ENCODE measurements around the gene RAB4B. TPM values are rescaled to one million over a fixed set of nuclear protein-coding genes. Genes with fewer than 3 reads are reported as not detected.
A peak's percentile ranks its signal among the peaks of the same experiment; 100 is the strongest.
"Not testable (repeated sequence)": the region's sequence is repeated elsewhere in the genome, so short reads cannot be mapped to it uniquely, and the experiment has no call there.

RAB4B gene
- total RNA-seq, 1 donor from 2014 or later, result 23.4 TPM

DNA sequence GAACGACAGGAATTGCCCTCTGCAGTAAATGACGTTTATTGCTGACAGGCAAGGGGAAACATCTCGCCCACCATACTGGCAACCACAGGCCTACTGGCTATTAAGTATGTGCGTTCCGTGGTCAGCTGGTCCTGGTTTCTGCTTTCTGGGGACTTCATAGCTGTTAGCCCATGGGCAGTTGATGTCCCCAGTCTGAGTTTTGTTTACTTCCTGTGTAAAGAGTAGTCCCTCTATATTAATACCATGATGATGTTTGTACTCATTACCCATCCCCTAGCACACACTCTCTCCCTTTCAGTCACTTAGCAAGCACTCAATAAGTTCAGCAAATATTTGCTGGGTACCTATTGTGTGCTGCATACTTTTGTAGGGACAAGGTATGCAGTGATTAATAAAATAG lies 9.2 kb upstream of the RAB4B start:
- peaks cover 5% of the 10 kb centered on the region for H3K9me3 Mint-ChIP-seq (ENCODE audit: low read depth)
- TF ChIP-seq CTCF (IDR thresholded peaks at IDR 0.05), result no peak
- no peak overlapping the region for H3K4me3 Mint-ChIP-seq (ENCODE audit: unreplicated experiment)
- no peak for DNase-seq (ENCODE audit: low spot score)
- H3K4me1 Mint-ChIP-seq (ENCODE audit: low read depth), result no peaks in the 10 kb centered on the region
- peaks cover 15% of the 10 kb centered on the region for H3K36me3 Mint-ChIP-seq (ENCODE audit: low read depth)
- no peak overlapping the region for H3K27ac Mint-ChIP-seq (ENCODE audit: unreplicated experiment)
- no peaks in the 10 kb centered on the region for H3K27me3 Mint-ChIP-seq (ENCODE audit: low read depth)

DNA sequence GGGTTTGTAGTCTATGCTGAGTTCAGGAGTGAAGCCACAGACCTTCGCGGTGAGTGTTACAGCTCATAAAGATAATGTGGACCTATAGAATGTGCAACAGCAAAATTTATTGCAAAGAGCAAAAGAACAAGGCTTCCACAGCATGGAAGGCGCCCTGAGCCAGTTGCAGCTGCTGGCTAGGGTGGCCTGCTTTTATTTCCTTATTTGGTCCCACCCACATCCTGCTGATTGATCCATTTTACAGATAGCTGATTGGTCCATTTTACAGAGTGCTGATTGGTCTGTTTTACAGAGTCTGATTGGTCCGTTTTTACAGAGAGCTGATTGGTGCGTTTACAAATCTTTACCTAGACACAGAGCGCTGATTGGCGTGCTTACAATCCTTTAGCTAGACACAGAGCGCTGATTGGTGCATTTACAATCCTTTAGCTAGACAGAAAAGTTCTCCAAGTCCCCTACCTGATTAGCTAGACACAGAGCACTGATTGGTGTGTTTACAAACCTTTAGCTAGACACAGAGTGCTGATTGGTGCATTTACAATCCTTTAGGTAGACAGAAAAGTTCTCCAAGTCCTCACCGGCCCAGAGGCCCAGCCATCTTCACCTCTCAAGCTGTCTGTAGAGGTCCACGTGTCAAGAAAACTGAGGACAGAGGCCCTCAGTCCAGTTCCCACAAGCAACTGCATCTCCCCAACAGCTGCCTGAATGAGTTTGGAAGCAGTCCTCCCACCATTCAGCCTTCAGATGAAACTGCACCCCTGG lies 6.8 kb upstream of the RAB4B start:
- H3K27me3 Mint-ChIP-seq (ENCODE audit: low read depth); DNase-seq (ENCODE audit: low spot score); H3K27ac Mint-ChIP-seq (ENCODE audit: unreplicated experiment); H3K36me3 Mint-ChIP-seq (ENCODE audit: low read depth); H3K4me3 Mint-ChIP-seq (ENCODE audit: unreplicated experiment); H3K9me3 Mint-ChIP-seq (ENCODE audit: low read depth): not testable (repeated sequence)
- peaks cover 12% of the 10 kb centered on the region for H3K4me1 Mint-ChIP-seq (ENCODE audit: low read depth)

GRCh38 chr19:40774916-40775631 lies 3.0 kb upstream of the RAB4B start, which contains the start of gene MIA:
MIA (plus strand) TSS chr19:40775521; CDS start chr19:40775543, 22 bp downstream.
- peaks cover 5% of the 10 kb centered on the region for H3K9me3 Mint-ChIP-seq (ENCODE audit: low read depth)
- H3K27me3 Mint-ChIP-seq (ENCODE audit: low read depth), result no peaks in the 10 kb centered on the region
- no peaks in the 10 kb centered on the region for H3K36me3 Mint-ChIP-seq (ENCODE audit: low read depth)
- TF ChIP-seq CTCF (IDR thresholded peaks at IDR 0.05), result no peak
- no peak for DNase-seq (ENCODE audit: low spot score)
- H3K4me3 Mint-ChIP-seq (ENCODE audit: unreplicated experiment), result peak within 1 kb of the TSS; percentile 25
- H3K4me1 Mint-ChIP-seq (ENCODE audit: low read depth), result peaks cover 35% of the 10 kb centered on the region
- H3K27ac Mint-ChIP-seq (ENCODE audit: unreplicated experiment), result peak within 1 kb of the TSS; percentile 59

GRCh38 chr19:40775632-40776022 lies 2.4 kb upstream of the RAB4B start:
- Mint-ChIP-seq H3K4me3 (ENCODE audit: unreplicated experiment) (peak overlapping the region; percentile 25), H3K36me3 (ENCODE audit: low read depth) (no peaks in the 10 kb centered on the region), H3K27ac (ENCODE audit: unreplicated experiment) (peak overlapping the region; percentile 59)

GRCh38 chr19:40776364-40776763 lies 1.7 kb upstream of the RAB4B start:
- no peaks in the 10 kb centered on the region for H3K36me3 Mint-ChIP-seq (ENCODE audit: low read depth)
- no peak for DNase-seq (ENCODE audit: low spot score)
- H3K27me3 Mint-ChIP-seq (ENCODE audit: low read depth), result no peaks in the 10 kb centered on the region
- TF ChIP-seq CTCF (IDR thresholded peaks at IDR 0.05), result no peak
- H3K4me1 Mint-ChIP-seq (ENCODE audit: low read depth), result peaks cover 35% of the 10 kb centered on the region
- H3K9me3 Mint-ChIP-seq (ENCODE audit: low read depth), result no peaks in the 10 kb centered on the region
- peak overlapping the region; percentile 99 for H3K27ac Mint-ChIP-seq (ENCODE audit: unreplicated experiment)
- H3K4me3 Mint-ChIP-seq (ENCODE audit: unreplicated experiment), result peak overlapping the region; percentile 98

More at GRCh38 chr19:40775632-40776022, 2.4 kb upstream of the RAB4B start:
- no peaks in the 10 kb centered on the region for H3K27me3 Mint-ChIP-seq (ENCODE audit: low read depth)
- no peak for DNase-seq (ENCODE audit: low spot score)
- peaks cover 5% of the 10 kb centered on the region for H3K9me3 Mint-ChIP-seq (ENCODE audit: low read depth)
- no peak for TF ChIP-seq CTCF (IDR thresholded peaks at IDR 0.05)
- H3K4me1 Mint-ChIP-seq (ENCODE audit: low read depth), result peaks cover 35% of the 10 kb centered on the region
